ENCODE results near the gene SUFU. TPM values are rescaled to one million over a fixed set of nuclear protein-coding genes. Genes with fewer than 3 reads are reported as not detected.
A peak's percentile ranks its signal among the peaks of the same experiment; 100 is the strongest.

The SUFU gene
- total RNA-seq, 1 donor from 2014 or later, result 14.3 TPM

DNA sequence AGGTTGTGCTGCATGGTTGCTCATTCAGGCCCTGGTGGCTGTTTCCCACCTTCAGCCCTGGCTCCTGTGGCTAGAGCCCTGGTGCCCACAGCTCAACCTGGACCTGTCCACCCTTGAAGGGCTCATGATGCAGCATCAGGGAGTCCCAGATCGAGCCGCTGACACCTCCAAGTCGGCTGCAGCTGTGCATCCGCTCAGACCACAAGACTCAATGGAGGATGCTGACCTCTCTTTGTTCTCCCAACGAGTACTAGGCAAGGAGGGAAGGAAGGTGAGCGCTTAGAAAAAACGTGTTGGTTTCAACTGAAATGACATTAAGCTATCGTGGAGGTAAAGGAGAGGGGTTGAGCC, 43.0 kb upstream of the SUFU start:
- intact Hi-C loops (cut with DNase I), result no loop called here
- TF ChIP-seq, protein P1, sequence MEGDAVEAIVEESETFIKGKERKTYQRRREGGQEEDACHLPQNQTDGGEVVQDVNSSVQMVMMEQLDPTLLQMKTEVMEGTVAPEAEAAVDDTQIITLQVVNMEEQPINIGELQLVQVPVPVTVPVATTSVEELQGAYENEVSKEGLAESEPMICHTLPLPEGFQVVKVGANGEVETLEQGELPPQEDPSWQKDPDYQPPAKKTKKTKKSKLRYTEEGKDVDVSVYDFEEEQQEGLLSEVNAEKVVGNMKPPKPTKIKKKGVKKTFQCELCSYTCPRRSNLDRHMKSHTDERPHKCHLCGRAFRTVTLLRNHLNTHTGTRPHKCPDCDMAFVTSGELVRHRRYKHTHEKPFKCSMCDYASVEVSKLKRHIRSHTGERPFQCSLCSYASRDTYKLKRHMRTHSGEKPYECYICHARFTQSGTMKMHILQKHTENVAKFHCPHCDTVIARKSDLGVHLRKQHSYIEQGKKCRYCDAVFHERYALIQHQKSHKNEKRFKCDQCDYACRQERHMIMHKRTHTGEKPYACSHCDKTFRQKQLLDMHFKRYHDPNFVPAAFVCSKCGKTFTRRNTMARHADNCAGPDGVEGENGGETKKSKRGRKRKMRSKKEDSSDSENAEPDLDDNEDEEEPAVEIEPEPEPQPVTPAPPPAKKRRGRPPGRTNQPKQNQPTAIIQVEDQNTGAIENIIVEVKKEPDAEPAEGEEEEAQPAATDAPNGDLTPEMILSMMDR (IDR thresholded peaks at IDR 0.05), result no peak
- Histone ChIP-seq H3K4me1 (peaks cover 28% of the 10 kb centered on the region), H3K36me3 (no peaks in the 10 kb centered on the region), H3K27me3 (ENCODE audit: low read depth) (no peaks in the 10 kb centered on the region), H3K9me3 (no peaks in the 10 kb centered on the region), H3K27ac (peak overlapping the region; percentile 70), H3K4me3 (peak overlapping the region; percentile 64)
- no peak for DNase-seq
- peak in 1 of 2 donors; percentile 4 for ATAC-seq

DNA sequence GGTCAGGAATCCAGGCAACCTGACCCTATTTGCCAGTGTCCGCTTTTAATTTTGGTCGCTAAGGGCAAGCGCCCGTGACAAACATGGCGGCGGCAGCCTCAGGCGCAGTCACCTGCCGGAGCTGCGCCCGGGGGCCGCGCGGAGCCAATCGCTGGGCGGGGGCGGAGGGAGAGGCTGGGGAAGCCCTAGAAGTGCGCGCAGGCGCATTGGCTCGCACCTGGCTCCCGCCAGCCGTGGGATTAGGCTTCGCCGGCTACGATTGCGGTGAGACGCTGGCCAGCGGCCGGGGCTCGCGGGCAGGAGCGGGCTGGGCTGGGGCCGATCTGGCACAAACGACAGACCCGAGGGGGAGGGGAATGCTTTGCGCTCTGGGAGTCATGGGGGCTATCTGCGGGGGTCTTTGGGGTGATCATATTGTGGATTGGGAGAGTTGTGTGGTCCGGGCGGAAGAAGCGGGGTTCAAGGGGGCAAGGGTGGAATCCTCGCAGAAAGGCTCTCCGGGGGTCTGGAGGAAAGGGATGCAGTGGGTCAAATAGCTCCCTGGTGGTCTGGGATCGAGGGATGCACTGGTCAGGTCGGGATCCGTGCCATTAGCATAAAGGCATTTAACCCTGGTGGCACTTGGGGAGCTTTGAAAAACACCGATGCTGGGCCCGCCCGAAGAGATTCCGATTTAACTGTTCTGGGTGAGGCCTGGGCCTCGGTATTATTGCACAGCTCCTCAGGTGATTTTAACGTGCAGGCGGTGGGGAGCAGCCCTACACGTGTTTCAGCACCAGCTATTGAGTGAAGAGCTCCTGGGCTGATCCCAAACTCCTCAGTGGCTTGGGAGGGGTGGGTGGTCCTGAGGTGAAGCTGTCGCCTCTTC, 42.4 kb upstream of the SUFU start:
- TF ChIP-seq, protein P1 (IDR thresholded peaks at IDR 0.05), result no peak
- intact Hi-C loops (cut with DNase I), result no loop called here
- H3K9me3 ChIP-seq, result no peaks in the 10 kb centered on the region
- ATAC-seq, result peak; percentile 98
- peak overlapping the region; percentile 70 for H3K27ac ChIP-seq
- H3K4me3 ChIP-seq, result peak overlapping the region; percentile 64
- H3K4me1 ChIP-seq, result peaks cover 22% of the 10 kb centered on the region
- no peaks in the 10 kb centered on the region for H3K27me3 ChIP-seq (ENCODE audit: low read depth)
- H3K36me3 ChIP-seq, result no peaks in the 10 kb centered on the region
- peak; percentile 97 for DNase-seq

DNA sequence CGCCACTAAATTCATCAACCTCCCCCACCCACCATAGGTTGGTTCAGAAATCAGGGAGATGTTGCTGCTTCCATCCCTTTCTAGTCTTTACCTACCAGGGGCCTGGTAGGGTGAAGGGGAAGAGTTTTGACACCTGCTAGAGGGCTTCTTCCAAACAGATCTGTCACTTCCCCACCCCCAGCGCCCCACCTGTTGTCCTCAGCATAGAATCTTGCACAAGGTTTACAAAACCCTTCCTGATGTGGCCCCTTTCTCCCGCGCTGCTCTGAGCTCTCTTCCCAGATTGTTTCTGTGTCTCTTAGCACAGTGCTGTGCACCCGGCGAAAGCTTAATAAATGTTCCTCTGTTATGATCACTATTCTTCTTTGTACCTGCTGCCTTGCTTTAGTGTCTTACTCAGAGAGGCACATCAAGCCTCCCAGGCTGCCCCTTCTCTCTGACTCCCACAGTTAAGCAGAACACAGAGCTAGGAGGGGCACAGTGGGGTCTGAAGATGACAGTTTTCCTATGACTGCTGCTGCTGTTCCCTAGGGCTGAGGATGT, 41.2 kb upstream of the SUFU start:
- intact Hi-C loops (cut with DNase I), result no loop called here
- TF ChIP-seq, protein P1 (IDR thresholded peaks at IDR 0.05), result no peak

DNA sequence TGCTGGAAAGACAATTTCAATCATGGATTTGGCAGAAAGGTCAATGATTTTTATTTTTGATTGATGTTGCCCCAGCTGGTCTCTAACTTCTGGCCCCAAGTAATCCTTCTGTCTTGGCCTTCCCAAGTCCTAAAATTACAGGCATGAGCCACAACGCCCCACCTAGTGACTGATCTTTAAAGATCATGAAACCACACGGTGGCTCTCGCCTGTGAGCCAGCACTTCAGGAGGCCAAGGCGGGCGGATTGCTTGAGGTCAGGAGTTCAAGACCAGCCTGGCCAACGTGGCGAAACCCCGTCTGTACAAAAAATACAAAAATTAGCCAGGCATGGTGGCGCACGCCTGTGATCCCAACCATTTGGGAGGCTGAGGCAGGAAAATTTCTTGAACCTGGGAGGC, 39.8 kb upstream of the SUFU start:
- peaks cover 32% of the 10 kb centered on the region for H3K4me1 ChIP-seq
- TF ChIP-seq, protein P1 (IDR thresholded peaks at IDR 0.05), result no peak
- H3K36me3 ChIP-seq, result no peaks in the 10 kb centered on the region
- H3K27me3 ChIP-seq (ENCODE audit: low read depth), result no peaks in the 10 kb centered on the region
- DNase-seq (no peak), ATAC-seq (no peak)
- intact Hi-C loops (cut with DNase I), result no loop called here
- no peaks in the 10 kb centered on the region for H3K9me3 ChIP-seq
- H3K4me3 ChIP-seq, result no peak overlapping the region
- no peak overlapping the region for H3K27ac ChIP-seq

More for the DNA sequence above, 41.2 kb upstream of the SUFU start:
- Histone ChIP-seq H3K36me3 (no peaks in the 10 kb centered on the region), H3K9me3 (no peaks in the 10 kb centered on the region), H3K4me3 (peak overlapping the region; percentile 64), H3K27ac (peak overlapping the region; percentile 53), H3K27me3 (ENCODE audit: low read depth) (no peaks in the 10 kb centered on the region), H3K4me1 (peaks cover 19% of the 10 kb centered on the region)
- DNase-seq (no peak), ATAC-seq (no peak)

DNA sequence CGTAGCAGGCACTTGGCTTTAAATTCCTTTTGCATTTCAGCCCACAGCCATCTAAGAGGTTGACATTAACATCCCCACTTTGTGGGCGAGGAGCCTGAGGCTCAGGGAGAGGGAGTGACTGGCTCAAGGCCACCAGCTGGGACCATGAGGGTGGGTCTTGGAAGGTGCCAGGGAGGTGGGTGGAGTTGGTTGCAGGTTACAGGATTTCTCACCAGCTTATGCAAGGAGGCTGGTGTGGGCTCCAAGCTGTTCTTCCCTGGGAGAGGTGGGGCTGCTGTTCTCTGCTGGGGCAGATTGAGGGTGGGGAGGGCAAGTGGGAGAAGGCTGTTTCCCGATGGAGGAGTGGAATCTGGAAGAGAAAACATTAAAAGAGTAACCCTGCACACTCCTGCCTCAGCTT, 38.3 kb upstream of the SUFU start:
- ATAC-seq, result no peak

More for the DNA sequence above, 38.3 kb upstream of the SUFU start:
- peaks cover 41% of the 10 kb centered on the region for H3K4me1 ChIP-seq
- no peak overlapping the region for H3K27ac ChIP-seq
- DNase-seq, result no peak
- H3K4me3 ChIP-seq, result no peak overlapping the region
- no peaks in the 10 kb centered on the region for H3K9me3 ChIP-seq
- H3K36me3 ChIP-seq, result peaks cover 5% of the 10 kb centered on the region
- intact Hi-C loops (cut with DNase I), result no loop called here
- TF ChIP-seq, protein P1 (IDR thresholded peaks at IDR 0.05), result no peak
- H3K27me3 ChIP-seq (ENCODE audit: low read depth), result no peaks in the 10 kb centered on the region
